ENCODE measurements around the gene GANAB.

GRCh38 chr11:62601372-62602140 is 44.9 kb downstream of the GANAB start, which contains the start of gene MTA2:
- no peak for TF ChIP-seq CREB5 (CRISPR knock-in tag; IDR thresholded peaks at IDR 0.05; ENCODE audit: low read depth)
- no peak for TF ChIP-seq PATZ1 (CRISPR knock-in tag; IDR thresholded peaks at IDR 0.05; ENCODE audit: borderline replicate concordance)
- no peak for TF ChIP-seq ZC3H10 (CRISPR knock-in tag; IDR thresholded peaks at IDR 0.05)
